GM18867 (cell line): ENCODE data around the gene SCARB1.
"Not testable (repeated sequence)": the region's sequence is repeated elsewhere in the genome, so short reads cannot be mapped to it uniquely, and the experiment has no call there.

Source experiments
- ATAC-seq: cut with Tn5 transposase; IDR thresholded peaks from one replicate; pipeline ENCODE4 v1.9.1; 2021; ENCODE audit warnings: mild to moderate bottlenecking, moderate library complexity; ENCODE audit not compliant: unreplicated experiment

Gene SCARB1

GRCh38 chr12:124883263-124884130 lies 19.8 kb upstream of the SCARB1 start:
- no peak for ATAC-seq

- no peak for ATAC-seq
Measured at GRCh38 chr12:124881123-124881522, 17.5 kb upstream of the SCARB1 start.

DNA sequence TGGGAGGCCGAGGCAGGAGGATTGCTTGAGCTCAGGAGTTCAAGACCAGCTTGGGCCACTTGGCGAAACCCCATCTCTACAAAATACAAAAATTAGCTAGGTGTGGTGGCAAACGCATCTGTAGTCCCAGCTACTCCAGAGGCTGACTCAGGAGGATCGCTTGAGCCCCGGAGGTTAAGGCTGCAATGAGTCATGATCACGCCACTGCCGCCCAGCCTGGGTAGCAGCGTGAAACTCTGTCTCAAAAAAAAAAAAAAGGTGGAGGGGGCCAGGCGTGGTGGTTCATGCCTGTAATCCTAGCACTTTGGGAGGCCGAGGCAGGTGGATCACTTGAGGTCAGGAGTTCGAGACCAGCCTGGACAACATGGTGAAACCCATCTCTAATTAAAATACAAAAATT lies 16.7 kb upstream of the SCARB1 start:
- not testable (repeated sequence) for ATAC-seq

GRCh38 chr12:124878795-124879516 lies 15.3 kb upstream of the SCARB1 start:
- no peak for ATAC-seq

- no peak for ATAC-seq
Measured at GRCh38 chr12:124877423-124877822, 13.8 kb upstream of the SCARB1 start.

GRCh38 chr12:124876171-124876570 lies 12.5 kb upstream of the SCARB1 start:
- ATAC-seq: no peak

- no peak for ATAC-seq
Measured at GRCh38 chr12:124875803-124876132, 12.1 kb upstream of the SCARB1 start.

DNA sequence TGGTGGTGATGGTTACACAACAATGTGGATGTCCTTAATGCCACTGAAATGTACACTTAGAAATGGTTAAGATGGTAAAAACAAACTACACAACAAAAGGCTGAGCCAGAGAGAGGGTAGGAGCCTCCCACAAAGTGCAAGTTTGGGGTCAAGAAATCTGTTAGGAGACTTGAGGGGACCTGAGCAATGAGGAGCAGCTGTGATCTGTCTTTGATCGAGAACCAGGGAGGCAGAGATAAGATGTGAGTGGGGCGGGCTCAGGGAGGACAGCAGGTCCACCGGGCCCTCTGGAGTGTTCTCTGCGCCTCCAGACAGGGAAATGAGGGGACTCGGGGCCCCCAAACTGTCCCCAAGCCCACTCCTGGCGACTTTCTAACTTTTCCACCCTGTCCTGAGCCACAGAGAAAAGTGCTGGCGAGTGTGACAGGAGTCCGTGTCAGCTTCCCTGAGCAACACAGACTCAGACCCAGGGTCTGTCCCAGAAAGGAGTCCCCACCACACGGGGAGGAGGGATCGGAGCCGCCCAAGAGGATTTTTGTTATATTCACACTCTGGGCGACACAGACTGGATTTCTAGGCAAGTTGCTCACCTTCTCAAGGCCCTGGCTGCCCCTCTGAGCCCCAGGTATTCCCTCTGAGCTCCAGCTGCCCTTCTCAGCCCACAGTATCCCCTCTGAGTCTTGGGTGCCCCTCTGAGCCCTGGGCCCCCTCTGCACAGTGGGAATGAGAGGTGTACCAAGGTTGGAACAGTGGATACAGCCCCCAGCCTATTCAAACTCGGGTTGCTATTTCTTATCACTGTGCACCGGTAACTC lies 11.5 kb upstream of the SCARB1 start:
- ATAC-seq: no peak

- ATAC-seq: no peak
Measured at GRCh38 chr12:124874188-124874587, 10.5 kb upstream of the SCARB1 start.

GRCh38 chr12:124872068-124872719 lies 8.5 kb upstream of the SCARB1 start:
- ATAC-seq: no peak

DNA sequence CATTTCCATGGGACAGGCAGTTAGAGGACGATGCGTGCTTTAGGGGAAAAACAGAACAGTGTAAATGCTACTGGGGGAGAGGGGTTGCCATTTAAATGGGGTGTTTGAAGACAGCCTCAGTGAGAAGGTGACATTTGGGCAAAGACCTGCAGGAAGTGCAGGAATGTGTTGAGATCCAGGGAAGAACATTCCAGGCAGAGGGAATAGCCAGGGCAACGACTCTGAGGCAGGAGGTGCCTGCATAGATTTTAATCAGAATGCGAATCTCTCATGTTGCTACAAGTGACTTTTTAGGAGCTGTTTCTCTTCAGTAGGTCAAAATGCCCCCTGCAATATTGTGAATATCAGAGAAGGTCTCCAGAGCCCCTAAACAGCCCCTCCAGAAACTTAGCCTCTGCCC lies 7.6 kb upstream of the SCARB1 start:
- no peak for ATAC-seq

GRCh38 chr12:124870515-124870914 lies 6.9 kb upstream of the SCARB1 start:
- no peak for ATAC-seq

GRCh38 chr12:124869059-124869665 lies 5.5 kb upstream of the SCARB1 start:
- no peak for ATAC-seq

- ATAC-seq: no peak
Measured at GRCh38 chr12:124868252-124869058, 4.8 kb upstream of the SCARB1 start.

DNA sequence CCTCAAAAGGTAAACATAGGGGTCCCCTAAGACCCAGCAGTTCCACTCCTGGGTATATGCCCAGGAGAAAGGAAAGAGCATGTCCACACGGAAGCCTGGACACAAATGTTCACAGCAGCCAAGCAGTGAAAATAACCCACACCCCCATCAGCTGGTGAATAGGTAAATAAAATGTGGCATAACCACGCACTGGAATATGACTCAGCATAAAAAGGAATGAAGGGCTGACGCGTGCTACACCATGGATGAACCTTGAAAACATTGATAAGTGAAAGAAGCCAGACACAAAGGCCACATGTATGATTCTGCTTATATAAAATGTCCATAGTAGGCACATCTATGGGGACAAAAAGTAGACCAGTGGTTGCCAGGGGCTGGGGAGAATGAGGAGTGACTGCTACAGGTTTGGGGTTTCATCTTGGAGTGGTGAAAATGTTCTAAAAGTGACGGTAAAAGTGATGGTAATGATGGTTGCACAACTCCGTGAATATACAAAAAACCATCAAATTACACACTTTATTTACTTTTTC lies 3.8 kb upstream of the SCARB1 start:
- no peak for ATAC-seq

- ATAC-seq: no peak
Measured at GRCh38 chr12:124866883-124867400, 3.3 kb upstream of the SCARB1 start.

DNA sequence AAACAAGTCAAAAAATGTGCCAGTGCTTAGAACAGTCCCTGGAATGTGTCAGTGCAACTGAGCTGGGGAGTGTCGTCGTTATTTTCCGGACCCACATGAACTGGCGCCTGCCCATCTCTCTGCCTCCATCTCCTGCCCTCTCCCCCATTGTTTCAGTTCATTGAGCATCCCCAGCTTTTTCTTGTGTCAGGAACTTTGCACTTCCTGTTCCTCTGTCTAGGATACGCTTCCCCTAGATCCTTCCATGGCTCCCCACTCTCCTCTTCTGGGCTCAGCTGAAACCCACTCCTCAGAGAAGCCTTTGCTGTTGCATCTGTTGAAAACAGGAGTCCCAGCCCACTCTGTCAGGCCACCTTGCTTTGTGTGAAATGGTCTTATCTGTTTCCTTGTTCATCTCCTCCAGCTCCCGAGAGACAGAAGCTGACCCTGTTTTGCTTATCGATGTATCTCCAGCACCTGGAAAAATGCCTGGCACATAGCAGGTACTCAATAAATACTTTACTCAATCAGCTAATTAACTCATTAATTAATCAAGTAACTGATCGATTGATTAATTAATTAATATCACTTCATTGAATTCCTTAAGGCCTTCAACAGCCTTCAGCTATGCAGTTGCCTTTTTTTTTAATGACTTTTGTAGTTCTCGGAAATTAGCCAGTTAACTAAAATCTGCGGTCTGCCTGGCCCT lies 2.7 kb upstream of the SCARB1 start:
- ATAC-seq: no peak

GRCh38 chr12:124865728-124866127 lies 2.1 kb upstream of the SCARB1 start:
- ATAC-seq: no peak

GRCh38 chr12:124864326-124864752 lies 675 bp upstream of the SCARB1 start:
- no peak for ATAC-seq
